Progenitor cell of endocrine pancreas (in vitro differentiated cells): ENCODE results near the gene PITPNC1. TPM values are rescaled to one million over a fixed set of nuclear protein-coding genes. Genes with fewer than 3 reads are reported as not detected.

ENCODE experiments used
- DNase-seq: peaks from one replicate; pipeline ENCODE4 v3.0.0; 2021; ENCODE audit warnings: low spot score; ENCODE audit not compliant: unreplicated experiment
- H3K27ac Mint-ChIP-seq: 2 replicates; pipeline ENCODE4 v1.8.0; 2021; ENCODE audit warnings: mild to moderate bottlenecking, moderate library complexity, mixed read lengths
- H3K27me3 Mint-ChIP-seq: 2 replicates; pipeline ENCODE4 v1.8.0; 2021; ENCODE audit warnings: mixed read lengths
- H3K36me3 Mint-ChIP-seq: 2 replicates; pipeline ENCODE4 v1.8.0; 2022; ENCODE audit warnings: mixed read lengths; ENCODE audit not compliant: insufficient read depth
- H3K4me1 Mint-ChIP-seq: 2 replicates; pipeline ENCODE4 v1.8.0; 2021; ENCODE audit warnings: low read depth, mixed read lengths
- H3K4me3 Mint-ChIP-seq: 2 replicates; pipeline ENCODE4 v1.8.0; 2021; ENCODE audit warnings: low read depth, mild to moderate bottlenecking, moderate library complexity, mixed read lengths
- H3K9me3 Mint-ChIP-seq: 2 replicates; pipeline ENCODE4 v1.8.0; 2021; ENCODE audit warnings: low read depth, mixed read lengths
- total RNA-seq: library from RNA; stranded (reverse); gene quantifications from 2 replicates; pipeline ENCODE4 v1.2.1, GENCODE V29; 2021
- TF ChIP-seq, protein P1 (sequence below): fragments of 200-600 bp; sonication (generic); IDR thresholded peaks from one replicate; pipeline ENCODE4 v1.5.0; 2021; ENCODE audit warnings: antibody characterized with exemption, mild to moderate bottlenecking; ENCODE audit not compliant: unreplicated experiment

The PITPNC1 gene
- total RNA-seq, 1 donor from 2014 or later: 53.2 TPM

DNA sequence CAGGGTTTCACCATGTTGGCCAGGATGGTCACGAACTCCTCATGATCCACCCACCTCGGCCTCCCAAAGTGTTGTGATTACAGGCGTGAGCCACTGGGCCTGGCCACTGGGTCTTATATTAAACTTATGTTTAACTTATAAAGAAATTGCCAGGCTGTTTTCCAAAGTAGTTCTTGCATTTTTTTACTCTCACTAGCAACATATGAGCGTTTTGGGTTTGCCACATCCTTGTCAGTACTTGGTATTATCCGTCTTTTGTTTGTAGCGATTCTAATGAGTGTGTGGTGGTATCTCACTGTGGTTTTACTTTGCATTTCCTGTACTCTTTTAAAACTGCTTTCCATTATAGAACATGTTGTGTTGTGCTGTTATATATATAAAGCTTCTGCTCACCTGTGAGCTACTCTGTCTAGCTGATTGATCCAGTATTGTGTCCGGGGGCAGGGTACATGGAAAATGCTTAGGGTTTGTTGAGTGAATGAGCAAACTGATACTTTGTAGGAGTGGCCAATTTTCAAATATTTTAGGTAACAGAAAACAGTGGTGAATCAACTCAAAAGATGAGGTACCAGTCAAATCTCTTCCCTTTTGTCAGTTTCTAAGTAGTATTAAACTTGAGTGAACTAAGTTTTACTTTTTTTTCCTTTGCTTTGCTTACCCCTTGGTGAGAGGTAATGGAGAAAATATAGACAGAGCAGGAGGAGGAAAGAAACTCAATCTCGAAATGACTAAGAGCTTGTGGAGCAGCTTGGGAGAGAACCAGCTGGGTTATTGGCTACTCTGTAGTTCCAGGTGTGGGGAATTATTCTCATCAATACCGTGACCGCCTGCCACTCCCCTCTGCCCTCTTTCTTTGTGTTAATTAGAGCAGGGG lies 75.8 kb downstream of the PITPNC1 start:
- no peak for DNase-seq
- TF ChIP-seq, protein P1, sequence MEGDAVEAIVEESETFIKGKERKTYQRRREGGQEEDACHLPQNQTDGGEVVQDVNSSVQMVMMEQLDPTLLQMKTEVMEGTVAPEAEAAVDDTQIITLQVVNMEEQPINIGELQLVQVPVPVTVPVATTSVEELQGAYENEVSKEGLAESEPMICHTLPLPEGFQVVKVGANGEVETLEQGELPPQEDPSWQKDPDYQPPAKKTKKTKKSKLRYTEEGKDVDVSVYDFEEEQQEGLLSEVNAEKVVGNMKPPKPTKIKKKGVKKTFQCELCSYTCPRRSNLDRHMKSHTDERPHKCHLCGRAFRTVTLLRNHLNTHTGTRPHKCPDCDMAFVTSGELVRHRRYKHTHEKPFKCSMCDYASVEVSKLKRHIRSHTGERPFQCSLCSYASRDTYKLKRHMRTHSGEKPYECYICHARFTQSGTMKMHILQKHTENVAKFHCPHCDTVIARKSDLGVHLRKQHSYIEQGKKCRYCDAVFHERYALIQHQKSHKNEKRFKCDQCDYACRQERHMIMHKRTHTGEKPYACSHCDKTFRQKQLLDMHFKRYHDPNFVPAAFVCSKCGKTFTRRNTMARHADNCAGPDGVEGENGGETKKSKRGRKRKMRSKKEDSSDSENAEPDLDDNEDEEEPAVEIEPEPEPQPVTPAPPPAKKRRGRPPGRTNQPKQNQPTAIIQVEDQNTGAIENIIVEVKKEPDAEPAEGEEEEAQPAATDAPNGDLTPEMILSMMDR: no peak
- Mint-ChIP-seq H3K9me3 (peaks cover 8% of the 10 kb centered on the region), H3K4me1 (peaks cover 33% of the 10 kb centered on the region), H3K27ac (peak overlapping the region; percentile 94), H3K36me3 (peaks cover 12% of the 10 kb centered on the region), H3K27me3 (no peaks in the 10 kb centered on the region), H3K4me3 (peak overlapping the region; percentile 22)

DNA sequence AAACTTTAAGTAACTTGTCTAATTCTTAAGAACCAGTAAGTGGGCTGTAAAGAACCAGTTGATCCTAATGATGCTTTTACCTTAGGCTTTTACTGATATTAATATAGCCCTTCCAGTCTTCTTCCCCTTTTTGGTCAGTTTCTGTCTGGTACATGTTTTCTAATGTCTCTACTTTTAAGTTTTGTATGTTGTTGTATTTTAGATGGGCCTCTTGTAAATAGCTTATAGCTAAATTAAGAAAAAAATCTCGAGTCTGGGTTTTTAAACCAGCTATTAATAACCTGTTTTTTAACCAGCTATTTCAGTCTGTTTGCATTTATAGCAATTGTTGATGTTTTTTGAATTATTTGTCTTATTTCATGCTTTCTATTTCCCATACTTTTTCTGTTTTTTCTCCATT lies 79.0 kb downstream of the PITPNC1 start:
- Mint-ChIP-seq H3K27me3 (no peaks in the 10 kb centered on the region), H3K4me3 (no peak overlapping the region), H3K9me3 (peaks cover 20% of the 10 kb centered on the region), H3K36me3 (peaks cover 14% of the 10 kb centered on the region), H3K27ac (peak overlapping the region; percentile 2), H3K4me1 (peaks cover 27% of the 10 kb centered on the region)
- TF ChIP-seq, protein P1: no peak
- no peak for DNase-seq

DNA sequence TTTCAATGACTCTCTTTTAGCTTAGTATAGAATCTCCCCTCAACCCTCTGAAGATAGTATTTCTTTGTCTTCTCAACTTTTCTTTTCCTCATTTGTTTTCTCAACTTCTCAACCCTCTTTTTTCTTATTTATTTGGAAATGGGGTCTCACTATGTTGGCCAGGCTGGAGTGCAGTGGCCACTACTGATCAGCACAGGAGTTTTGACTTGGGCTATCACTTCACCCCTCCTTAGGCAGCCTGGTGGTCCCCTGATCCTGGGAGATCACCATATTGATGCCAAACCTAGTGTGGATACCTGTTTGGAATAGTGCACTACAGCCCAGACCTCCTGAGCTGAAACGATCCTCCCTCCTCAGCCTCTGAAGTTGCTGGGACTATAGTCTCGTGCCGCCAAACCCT lies 79.8 kb downstream of the PITPNC1 start:
- peaks cover 14% of the 10 kb centered on the region for H3K36me3 Mint-ChIP-seq
- TF ChIP-seq, protein P1: no peak
- peaks cover 20% of the 10 kb centered on the region for H3K9me3 Mint-ChIP-seq
- DNase-seq: no peak
- H3K4me1 Mint-ChIP-seq: peaks cover 33% of the 10 kb centered on the region
- no peaks in the 10 kb centered on the region for H3K27me3 Mint-ChIP-seq
- H3K4me3 Mint-ChIP-seq: no peak overlapping the region
- no peak overlapping the region for H3K27ac Mint-ChIP-seq

DNA sequence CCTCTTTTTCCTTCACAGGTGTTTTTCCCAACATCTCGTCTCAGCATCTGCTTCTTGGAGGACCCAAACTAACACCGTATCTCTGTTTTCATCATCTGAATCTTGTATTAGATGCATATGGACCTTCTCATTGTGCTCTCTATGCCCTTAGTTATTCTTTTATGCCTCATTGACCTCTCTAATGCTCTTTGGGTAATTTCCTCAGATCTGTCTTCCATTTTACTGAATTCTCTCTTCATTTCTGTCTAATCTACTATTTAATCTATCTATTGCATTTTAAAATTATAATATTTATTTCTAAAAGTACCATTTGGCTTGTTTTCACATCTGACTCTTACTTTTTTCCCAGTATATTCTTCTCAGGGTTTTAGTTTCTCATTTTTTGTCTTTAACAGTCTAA lies 81.1 kb downstream of the PITPNC1 start:
- Mint-ChIP-seq H3K36me3 (peaks cover 14% of the 10 kb centered on the region), H3K4me1 (peaks cover 26% of the 10 kb centered on the region), H3K4me3 (no peak overlapping the region), H3K27me3 (no peaks in the 10 kb centered on the region), H3K27ac (peak overlapping the region; percentile 21), H3K9me3 (peaks cover 20% of the 10 kb centered on the region)
- TF ChIP-seq, protein P1: no peak
- DNase-seq: no peak

DNA sequence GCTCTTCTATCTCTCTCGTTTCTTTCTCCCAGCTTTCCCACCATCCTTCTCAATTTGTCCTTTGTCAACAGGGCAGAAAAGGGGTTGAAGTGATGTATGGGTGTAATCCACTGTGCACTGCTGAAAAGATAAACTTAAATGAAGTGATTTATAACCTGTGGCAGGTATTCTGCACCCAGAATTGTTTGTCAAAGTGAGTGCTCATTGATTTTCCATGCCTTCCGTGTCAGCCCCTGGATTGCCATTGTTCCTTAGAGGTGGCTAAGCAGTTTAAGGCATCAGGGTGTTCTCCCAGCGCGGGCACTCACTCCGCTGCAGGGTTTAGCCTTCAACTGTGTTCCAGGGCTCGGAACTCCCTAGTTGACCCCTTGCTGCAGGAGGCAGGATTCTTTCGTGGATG lies 82.9 kb downstream of the PITPNC1 start:
- Mint-ChIP-seq H3K4me3 (peak overlapping the region; percentile 6), H3K27ac (peak overlapping the region; percentile 96), H3K4me1 (peaks cover 22% of the 10 kb centered on the region), H3K9me3 (peaks cover 20% of the 10 kb centered on the region), H3K27me3 (no peaks in the 10 kb centered on the region), H3K36me3 (peaks cover 14% of the 10 kb centered on the region)
- TF ChIP-seq, protein P1: no peak
- DNase-seq: peak; percentile 30
